ENCODE measurements around the gene MKX.

MKX gene

DNA sequence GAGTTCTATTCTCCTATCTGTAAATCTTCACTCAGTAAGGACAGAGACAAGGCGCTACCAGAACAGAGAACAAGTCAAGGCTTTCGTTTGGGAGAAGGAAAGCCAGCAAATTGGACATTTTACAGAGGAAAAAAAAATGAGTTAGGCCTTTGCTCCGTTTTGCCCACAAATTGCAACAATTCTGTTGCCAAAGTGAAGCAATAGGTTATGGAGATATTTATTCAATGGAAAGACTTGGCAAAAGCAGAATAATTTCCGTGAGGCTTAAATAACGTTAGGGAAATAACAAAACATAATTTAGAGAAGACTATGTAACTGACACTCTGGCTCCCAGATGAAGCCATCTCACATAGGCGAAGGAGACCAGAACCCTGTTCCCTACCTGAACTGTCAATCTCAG, 67.5 kb downstream of the MKX start:
- Histone ChIP-seq H3K27me3 (ENCODE audit: insufficient read depth, poor library complexity, severe bottlenecking) (no peaks in the 10 kb centered on the region), H3K27ac (replicated peaks) (no peak overlapping the region), H3K4me3 (replicated peaks; ENCODE audit: insufficient read depth, low read length) (no peak overlapping the region)
- no peak for DNase-seq (ENCODE audit: low read depth in 1 of 2, low spot score in 1 of 2)
- TF ChIP-seq, protein P1, sequence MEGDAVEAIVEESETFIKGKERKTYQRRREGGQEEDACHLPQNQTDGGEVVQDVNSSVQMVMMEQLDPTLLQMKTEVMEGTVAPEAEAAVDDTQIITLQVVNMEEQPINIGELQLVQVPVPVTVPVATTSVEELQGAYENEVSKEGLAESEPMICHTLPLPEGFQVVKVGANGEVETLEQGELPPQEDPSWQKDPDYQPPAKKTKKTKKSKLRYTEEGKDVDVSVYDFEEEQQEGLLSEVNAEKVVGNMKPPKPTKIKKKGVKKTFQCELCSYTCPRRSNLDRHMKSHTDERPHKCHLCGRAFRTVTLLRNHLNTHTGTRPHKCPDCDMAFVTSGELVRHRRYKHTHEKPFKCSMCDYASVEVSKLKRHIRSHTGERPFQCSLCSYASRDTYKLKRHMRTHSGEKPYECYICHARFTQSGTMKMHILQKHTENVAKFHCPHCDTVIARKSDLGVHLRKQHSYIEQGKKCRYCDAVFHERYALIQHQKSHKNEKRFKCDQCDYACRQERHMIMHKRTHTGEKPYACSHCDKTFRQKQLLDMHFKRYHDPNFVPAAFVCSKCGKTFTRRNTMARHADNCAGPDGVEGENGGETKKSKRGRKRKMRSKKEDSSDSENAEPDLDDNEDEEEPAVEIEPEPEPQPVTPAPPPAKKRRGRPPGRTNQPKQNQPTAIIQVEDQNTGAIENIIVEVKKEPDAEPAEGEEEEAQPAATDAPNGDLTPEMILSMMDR (IDR thresholded peaks at IDR 0.05; ENCODE audit: insufficient read depth, low read length): no peak
- no peak for TF ChIP-seq GABPA (IDR thresholded peaks at IDR 0.05; ENCODE audit: low read depth)
- no peak for TF ChIP-seq SPI1 (IDR thresholded peaks at IDR 0.05; ENCODE audit: borderline replicate concordance, low read depth)
- TF ChIP-seq, protein P2, sequence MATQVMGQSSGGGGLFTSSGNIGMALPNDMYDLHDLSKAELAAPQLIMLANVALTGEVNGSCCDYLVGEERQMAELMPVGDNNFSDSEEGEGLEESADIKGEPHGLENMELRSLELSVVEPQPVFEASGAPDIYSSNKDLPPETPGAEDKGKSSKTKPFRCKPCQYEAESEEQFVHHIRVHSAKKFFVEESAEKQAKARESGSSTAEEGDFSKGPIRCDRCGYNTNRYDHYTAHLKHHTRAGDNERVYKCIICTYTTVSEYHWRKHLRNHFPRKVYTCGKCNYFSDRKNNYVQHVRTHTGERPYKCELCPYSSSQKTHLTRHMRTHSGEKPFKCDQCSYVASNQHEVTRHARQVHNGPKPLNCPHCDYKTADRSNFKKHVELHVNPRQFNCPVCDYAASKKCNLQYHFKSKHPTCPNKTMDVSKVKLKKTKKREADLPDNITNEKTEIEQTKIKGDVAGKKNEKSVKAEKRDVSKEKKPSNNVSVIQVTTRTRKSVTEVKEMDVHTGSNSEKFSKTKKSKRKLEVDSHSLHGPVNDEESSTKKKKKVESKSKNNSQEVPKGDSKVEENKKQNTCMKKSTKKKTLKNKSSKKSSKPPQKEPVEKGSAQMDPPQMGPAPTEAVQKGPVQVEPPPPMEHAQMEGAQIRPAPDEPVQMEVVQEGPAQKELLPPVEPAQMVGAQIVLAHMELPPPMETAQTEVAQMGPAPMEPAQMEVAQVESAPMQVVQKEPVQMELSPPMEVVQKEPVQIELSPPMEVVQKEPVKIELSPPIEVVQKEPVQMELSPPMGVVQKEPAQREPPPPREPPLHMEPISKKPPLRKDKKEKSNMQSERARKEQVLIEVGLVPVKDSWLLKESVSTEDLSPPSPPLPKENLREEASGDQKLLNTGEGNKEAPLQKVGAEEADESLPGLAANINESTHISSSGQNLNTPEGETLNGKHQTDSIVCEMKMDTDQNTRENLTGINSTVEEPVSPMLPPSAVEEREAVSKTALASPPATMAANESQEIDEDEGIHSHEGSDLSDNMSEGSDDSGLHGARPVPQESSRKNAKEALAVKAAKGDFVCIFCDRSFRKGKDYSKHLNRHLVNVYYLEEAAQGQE (IDR thresholded peaks at IDR 0.05; ENCODE audit: insufficient replicate concordance, low read depth): no peak
- TF ChIP-seq POLR2AphosphoS5 (IDR thresholded peaks at IDR 0.05; ENCODE audit: low read depth): no peak

DNA sequence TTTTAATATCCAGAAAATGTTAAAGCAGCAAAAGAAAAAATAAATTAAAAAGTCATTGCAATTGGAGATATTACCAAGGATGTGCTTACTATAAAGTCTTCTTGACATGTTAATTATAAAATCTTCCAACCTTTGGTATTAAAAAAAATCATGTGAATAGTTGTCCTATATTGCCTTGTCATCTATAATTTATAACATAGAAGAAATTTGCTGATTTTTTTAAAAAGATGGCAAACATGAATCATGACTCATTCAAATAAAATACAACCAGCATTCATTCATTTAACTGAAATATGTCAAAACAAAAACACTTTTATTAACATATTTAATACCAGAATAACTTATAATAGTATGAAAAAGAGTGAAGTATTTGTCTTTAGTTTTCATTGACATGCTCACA, 72.6 kb downstream of the MKX start:
- DNase-seq (ENCODE audit: low read depth in 1 of 2, low spot score in 1 of 2): no peak
- TF ChIP-seq, protein P2 (IDR thresholded peaks at IDR 0.05; ENCODE audit: insufficient replicate concordance, low read depth): no peak
- TF ChIP-seq SPI1 (IDR thresholded peaks at IDR 0.05; ENCODE audit: borderline replicate concordance, low read depth): no peak
- TF ChIP-seq, protein P1 (IDR thresholded peaks at IDR 0.05; ENCODE audit: insufficient read depth, low read length): no peak
- no peak for TF ChIP-seq POLR2AphosphoS5 (IDR thresholded peaks at IDR 0.05; ENCODE audit: low read depth)
- TF ChIP-seq GABPA (IDR thresholded peaks at IDR 0.05; ENCODE audit: low read depth): no peak
- no peaks in the 10 kb centered on the region for H3K27me3 ChIP-seq (ENCODE audit: insufficient read depth, poor library complexity, severe bottlenecking)
- no peak overlapping the region for H3K4me3 ChIP-seq (replicated peaks; ENCODE audit: insufficient read depth, low read length)
- no peak overlapping the region for H3K27ac ChIP-seq (replicated peaks)

DNA sequence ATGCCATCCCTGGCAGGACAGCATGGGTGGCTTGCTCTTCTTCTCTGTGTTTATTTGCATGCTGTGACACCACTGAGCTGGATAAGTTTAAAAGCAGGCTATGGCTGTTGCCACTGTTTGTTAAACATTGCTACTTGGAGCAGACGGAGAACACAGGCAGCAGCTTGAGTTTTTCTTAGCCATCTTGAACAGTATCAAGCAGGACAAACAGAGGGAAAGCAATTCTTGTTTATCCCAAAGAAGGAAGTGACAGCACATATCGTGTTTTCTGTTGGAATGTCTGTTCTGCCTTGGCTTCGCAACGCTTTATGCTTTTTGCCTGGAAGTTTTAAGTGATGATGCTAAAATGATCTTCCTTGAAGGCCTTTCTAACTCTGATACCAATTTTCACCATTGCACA, 73.8 kb downstream of the MKX start:
- no peak for DNase-seq (ENCODE audit: low read depth in 1 of 2, low spot score in 1 of 2)
- no peaks in the 10 kb centered on the region for H3K27me3 ChIP-seq (ENCODE audit: insufficient read depth, poor library complexity, severe bottlenecking)
- TF ChIP-seq, protein P1 (IDR thresholded peaks at IDR 0.05; ENCODE audit: insufficient read depth, low read length): no peak
- TF ChIP-seq SPI1 (IDR thresholded peaks at IDR 0.05; ENCODE audit: borderline replicate concordance, low read depth) (no peak), POLR2AphosphoS5 (IDR thresholded peaks at IDR 0.05; ENCODE audit: low read depth) (no peak), GABPA (IDR thresholded peaks at IDR 0.05; ENCODE audit: low read depth) (no peak)
- TF ChIP-seq, protein P2 (IDR thresholded peaks at IDR 0.05; ENCODE audit: insufficient replicate concordance, low read depth): no peak
- no peak overlapping the region for H3K27ac ChIP-seq (replicated peaks)
- H3K4me3 ChIP-seq (replicated peaks; ENCODE audit: insufficient read depth, low read length): no peak overlapping the region

Measured in HL-60 (cell line).